Measurements from ENCODE around the gene ADCYAP1R1.

Gene ADCYAP1R1

GRCh38 chr7:31029251-31030042 lies 22.7 kb upstream of the ADCYAP1R1 start:
- TF ChIP-seq REST (IDR thresholded peaks at IDR 0.05; ENCODE audit: low read depth) (no peak), USF1 (IDR thresholded peaks at IDR 0.05) (no peak), TEAD4 (IDR thresholded peaks at IDR 0.05) (no peak), FOXM1 (IDR thresholded peaks at IDR 0.05; ENCODE audit: borderline replicate concordance, low read depth) (no peak), ZBTB7A (IDR thresholded peaks at IDR 0.05; ENCODE audit: low read depth) (no peak), RAD21 (IDR thresholded peaks at IDR 0.05; ENCODE audit: low read depth) (no peak), YY1 (IDR thresholded peaks at IDR 0.05; ENCODE audit: low read depth) (no peak), MAX (IDR thresholded peaks at IDR 0.05) (no peak)

- no peak for TF ChIP-seq CREB1 (IDR thresholded peaks at IDR 0.05; ENCODE audit: low read depth)
- no peak for TF ChIP-seq USF1 (IDR thresholded peaks at IDR 0.05)
- TF ChIP-seq MAX (IDR thresholded peaks at IDR 0.05) = no peak
- TF ChIP-seq REST (IDR thresholded peaks at IDR 0.05; ENCODE audit: low read depth) = no peak
- TF ChIP-seq EGR1 (IDR thresholded peaks at IDR 0.05) = no peak
- no peak for TF ChIP-seq NFIC (IDR thresholded peaks at IDR 0.05)
- no peak for TF ChIP-seq YY1 (IDR thresholded peaks at IDR 0.05; ENCODE audit: low read depth)
Measured at GRCh38 chr7:31033674-31034300, 18.3 kb upstream of the ADCYAP1R1 start.

- TF ChIP-seq TEAD4 (IDR thresholded peaks at IDR 0.05) (no peak), EP300 (IDR thresholded peaks at IDR 0.05; ENCODE audit: borderline replicate concordance) (no peak), CEBPB (IDR thresholded peaks at IDR 0.05) (no peak), FOXM1 (IDR thresholded peaks at IDR 0.05; ENCODE audit: borderline replicate concordance, low read depth) (no peak), TAF1 (IDR thresholded peaks at IDR 0.05; ENCODE audit: low read depth) (no peak), EGR1 (IDR thresholded peaks at IDR 0.05) (no peak), REST (IDR thresholded peaks at IDR 0.05; ENCODE audit: low read depth) (no peak)
Measured at GRCh38 chr7:31036924-31037323, 15.2 kb upstream of the ADCYAP1R1 start.

GRCh38 chr7:31043051-31043471 lies 9.0 kb upstream of the ADCYAP1R1 start:
- TF ChIP-seq EP300 (IDR thresholded peaks at IDR 0.05; ENCODE audit: borderline replicate concordance) = no peak
- no peak for TF ChIP-seq ZBTB7A (IDR thresholded peaks at IDR 0.05; ENCODE audit: low read depth)
- TF ChIP-seq YY1 (IDR thresholded peaks at IDR 0.05; ENCODE audit: low read depth) = no peak
- no peak for TF ChIP-seq MAX (IDR thresholded peaks at IDR 0.05)

GRCh38 chr7:31044529-31044928 lies 7.6 kb upstream of the ADCYAP1R1 start:
- TF ChIP-seq RAD21 (IDR thresholded peaks at IDR 0.05; ENCODE audit: low read depth) (no peak), TEAD4 (IDR thresholded peaks at IDR 0.05) (no peak), USF1 (IDR thresholded peaks at IDR 0.05) (no peak)
